ENCODE measurements around the gene COL6A2. TPM values are rescaled to one million over a fixed set of nuclear protein-coding genes. Genes with fewer than 3 reads are reported as not detected.

The COL6A2 gene
- total RNA-seq, 1 experiment from 2014 or later = 111 TPM

GRCh38 chr21:46159841-46160656 is 62.1 kb downstream of the COL6A2 start:
- Mint-ChIP-seq H3K4me1 (no peaks in the 10 kb centered on the region), H3K9me3 (peaks cover 7% of the 10 kb centered on the region; the same call in 1 of the 2 replicates), H3K27ac (no peak overlapping the region), H3K27me3 (ENCODE audit: low read depth) (no peaks in the 10 kb centered on the region), H3K4me3 (no peak overlapping the region), H3K36me3 (peaks cover 27% of the 10 kb centered on the region)
- no peak for ATAC-seq
- TF ChIP-seq GTF2I (CRISPR knock-in tag; conservative IDR thresholded peaks at IDR 0.05) (no peak), JAZF1 (CRISPR knock-in tag; IDR thresholded peaks at IDR 0.05) (no peak), FOXK1 (CRISPR knock-in tag; IDR thresholded peaks at IDR 0.05) (no peak), MLX (CRISPR knock-in tag; IDR thresholded peaks at IDR 0.05) (no peak), ZSCAN18 (CRISPR knock-in tag; IDR thresholded peaks at IDR 0.05) (no peak), IRF1 (CRISPR knock-in tag; IDR thresholded peaks at IDR 0.05) (no peak), ZNF317 (CRISPR knock-in tag; IDR thresholded peaks at IDR 0.05; ENCODE audit: borderline replicate concordance, low read depth) (no peak), ZNF121 (CRISPR knock-in tag; IDR thresholded peaks at IDR 0.05) (no peak), PRDM15 (CRISPR knock-in tag; IDR thresholded peaks at IDR 0.05) (no peak), FOXP1 (CRISPR knock-in tag; IDR thresholded peaks at IDR 0.05; ENCODE audit: borderline replicate concordance) (no peak), ZMAT4 (CRISPR knock-in tag; IDR thresholded peaks at IDR 0.05) (no peak), RELA (CRISPR knock-in tag; IDR thresholded peaks at IDR 0.05; ENCODE audit: borderline replicate concordance) (no peak), ATF6 (CRISPR knock-in tag; IDR thresholded peaks at IDR 0.05) (no peak), PRRX2 (CRISPR knock-in tag; IDR thresholded peaks at IDR 0.05) (no peak), NFE2L1 (CRISPR knock-in tag; IDR thresholded peaks at IDR 0.05) (no peak), ZNF281 (CRISPR knock-in tag; IDR thresholded peaks at IDR 0.05) (no peak)
- CTCF ChIA-PET = no interaction called here
- DNase-seq (ENCODE audit: low spot score) = no peak
- POLR2A ChIA-PET = no interaction called here
